Chondrocyte (in vitro differentiated cells): ENCODE results near the gene DPPA4. TPM values are rescaled to one million over a fixed set of nuclear protein-coding genes. Genes with fewer than 3 reads are reported as not detected.

ENCODE experiments used
- DNase-seq: peaks from one replicate; pipeline ENCODE4 v3.0.0; 2021; ENCODE audit warnings: mixed read lengths, low spot score
- H3K27ac Mint-ChIP-seq: one replicate; pipeline ENCODE4 v1.8.0; 2021; ENCODE audit warnings: mild to moderate bottlenecking, moderate library complexity, mixed read lengths; ENCODE audit not compliant: unreplicated experiment
- H3K27me3 Mint-ChIP-seq: 2 replicates; pipeline ENCODE4 v1.8.0; 2021; ENCODE audit warnings: low read depth, mixed read lengths
- H3K36me3 Mint-ChIP-seq: 2 replicates; pipeline ENCODE4 v1.8.0; 2021; ENCODE audit warnings: low read depth, mixed read lengths
- H3K4me1 Mint-ChIP-seq: 2 replicates; pipeline ENCODE4 v1.8.0; 2021; ENCODE audit warnings: low read depth, mild to moderate bottlenecking, mixed read lengths
- H3K4me3 Mint-ChIP-seq: one replicate; pipeline ENCODE4 v1.8.0; 2021; ENCODE audit warnings: mild to moderate bottlenecking, moderate library complexity, mixed read lengths; ENCODE audit not compliant: unreplicated experiment
- H3K9me3 Mint-ChIP-seq: 2 replicates; pipeline ENCODE4 v1.8.0; 2021; ENCODE audit warnings: low read depth, mixed read lengths
- CTCF ChIP-seq: fragments of 200-600 bp; sonication (generic); IDR thresholded peaks from 2 replicates; pipeline ENCODE4 v1.5.0; 2021; ENCODE audit warnings: antibody characterized with exemption, mild to moderate bottlenecking, moderate library complexity
- total RNA-seq: library from RNA; stranded (reverse); gene quantifications from 3 replicates; pipeline ENCODE4 v1.2.1, GENCODE V29; 2021

The DPPA4 gene
- total RNA-seq, 1 donor from 2014 or later, result 0.37 TPM

- Mint-ChIP-seq H3K27ac (no peak overlapping the region), H3K4me1 (peaks cover 6% of the 10 kb centered on the region)
- TF ChIP-seq CTCF, result no peak
Observed at GRCh38 chr3:109351231-109351630, 13.9 kb upstream of the DPPA4 start.

GRCh38 chr3:109346770-109347295 lies 9.5 kb upstream of the DPPA4 start:
- TF ChIP-seq CTCF, result no peak
- Mint-ChIP-seq H3K27ac (no peak overlapping the region), H3K9me3 (no peaks in the 10 kb centered on the region), H3K27me3 (peaks cover 3% of the 10 kb centered on the region), H3K4me3 (no peak overlapping the region), H3K4me1 (no peaks in the 10 kb centered on the region), H3K36me3 (no peaks in the 10 kb centered on the region)
- DNase-seq, result no peak

More at GRCh38 chr3:109351231-109351630, 13.9 kb upstream of the DPPA4 start:
- Mint-ChIP-seq H3K9me3 (no peaks in the 10 kb centered on the region), H3K27me3 (peaks cover 4% of the 10 kb centered on the region), H3K36me3 (no peaks in the 10 kb centered on the region), H3K4me3 (no peak overlapping the region)
- DNase-seq, result no peak

- Mint-ChIP-seq H3K4me3 (no peak overlapping the region), H3K9me3 (no peaks in the 10 kb centered on the region), H3K27ac (no peak overlapping the region), H3K4me1 (no peaks in the 10 kb centered on the region), H3K27me3 (peaks cover 3% of the 10 kb centered on the region), H3K36me3 (no peaks in the 10 kb centered on the region)
- no peak for DNase-seq
- no peak for TF ChIP-seq CTCF
Observed at GRCh38 chr3:109346099-109346498, 8.8 kb upstream of the DPPA4 start.

GRCh38 chr3:109339714-109340648 lies 2.6 kb upstream of the DPPA4 start:
- no peaks in the 10 kb centered on the region for H3K9me3 Mint-ChIP-seq
- no peaks in the 10 kb centered on the region for H3K36me3 Mint-ChIP-seq
- DNase-seq, result no peak
- H3K27me3 Mint-ChIP-seq, result peaks cover 6% of the 10 kb centered on the region
- no peak overlapping the region for H3K27ac Mint-ChIP-seq
- H3K4me1 Mint-ChIP-seq, result peaks cover 10% of the 10 kb centered on the region
- H3K4me3 Mint-ChIP-seq, result no peak overlapping the region
- TF ChIP-seq CTCF, result no peak

- peaks cover 6% of the 10 kb centered on the region for H3K27me3 Mint-ChIP-seq
- H3K4me3 Mint-ChIP-seq, result no peak overlapping the region
- H3K36me3 Mint-ChIP-seq, result no peaks in the 10 kb centered on the region
- no peaks in the 10 kb centered on the region for H3K9me3 Mint-ChIP-seq
- H3K4me1 Mint-ChIP-seq, result peaks cover 10% of the 10 kb centered on the region
- no peak overlapping the region for H3K27ac Mint-ChIP-seq
- no peak for TF ChIP-seq CTCF
- DNase-seq, result no peak
Observed at GRCh38 chr3:109339197-109339596, 1.9 kb upstream of the DPPA4 start.
